ENCODE data around the gene LEKR1.

Gene LEKR1

DNA sequence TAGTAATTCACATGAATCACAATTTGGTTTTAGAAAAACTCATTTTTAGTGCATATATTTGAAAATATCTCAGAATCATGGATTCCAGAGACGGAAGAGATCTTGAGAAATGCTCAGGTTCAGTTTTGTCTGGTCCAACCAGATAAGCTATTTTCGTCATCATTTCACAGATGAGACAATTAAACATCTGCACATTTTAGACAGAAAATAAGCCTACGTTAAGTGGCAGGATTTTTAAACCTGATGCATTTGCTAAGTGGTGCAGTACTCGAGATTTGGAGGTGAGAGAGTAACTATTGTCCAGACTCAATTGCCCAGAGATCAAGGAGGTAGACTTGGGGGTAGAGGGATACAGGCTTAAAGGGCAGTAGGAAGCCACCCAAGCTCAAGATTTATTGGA lies 243.3 kb downstream of the LEKR1 start:
- H3K27ac ChIP-seq (ENCODE audit: low read depth, low read length, severe bottlenecking), result no peak overlapping the region
- 93 to 100% methylated on average over 3 to 4 of the region's 4 CpGs for WGBS, 2 experiments (ENCODE audit: insufficient coverage in 2 of 2)
- peaks cover 3% of the 10 kb centered on the region for H3K4me1 ChIP-seq (ENCODE audit: control insufficient read depth, insufficient read depth, low read length, poor library complexity, severe bottlenecking)
- no peaks in the 10 kb centered on the region for H3K36me3 ChIP-seq (ENCODE audit: control insufficient read depth, insufficient read depth, low read length)
- no peak overlapping the region for H3K4me3 ChIP-seq (ENCODE audit: extremely low read depth, insufficient read depth, low read length, poor library complexity, severe bottlenecking)
- no peaks in the 10 kb centered on the region for H3K9me3 ChIP-seq (ENCODE audit: control insufficient read depth, low read length)

DNA sequence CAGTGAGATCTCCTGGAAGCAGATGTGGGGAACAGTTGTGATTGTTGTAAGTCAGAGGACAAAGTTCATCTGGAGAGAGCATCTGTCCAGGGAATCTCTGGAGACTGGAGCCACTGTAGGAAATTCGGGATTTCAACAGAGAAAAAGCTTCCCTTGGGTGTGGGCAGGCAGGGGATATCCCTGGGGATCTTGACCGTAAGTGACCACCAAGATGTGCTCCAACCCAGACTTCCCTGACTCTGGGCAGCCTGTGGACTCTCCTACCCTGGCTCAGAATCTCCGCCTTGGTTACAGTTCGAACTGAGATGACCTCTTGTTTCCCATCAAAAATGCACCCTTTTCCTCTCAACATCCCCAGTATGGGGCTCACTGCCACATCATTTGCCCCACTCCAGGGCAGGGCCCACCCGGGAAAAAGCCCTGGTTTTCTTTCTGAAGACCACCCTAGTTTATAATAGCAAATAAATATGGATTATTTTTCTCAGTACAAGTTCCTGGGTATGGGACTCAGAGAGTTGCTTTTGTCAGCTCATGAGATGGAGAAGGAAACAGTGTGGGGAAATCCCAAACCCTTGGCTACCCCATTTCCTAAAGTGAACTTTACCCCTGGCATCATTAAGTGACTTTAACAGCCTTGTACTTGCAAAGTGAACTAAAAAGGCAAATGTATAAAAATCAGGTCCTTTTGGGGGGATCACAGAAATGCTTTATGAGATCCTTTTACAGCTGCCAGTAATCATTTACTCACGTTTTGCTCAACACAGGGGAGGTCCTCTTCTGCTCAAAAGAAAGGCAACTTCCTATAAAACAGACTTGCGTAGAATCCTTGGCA lies 243.9 kb downstream of the LEKR1 start:
- Histone ChIP-seq H3K4me1 (ENCODE audit: control insufficient read depth, insufficient read depth, low read length, poor library complexity, severe bottlenecking) (peaks cover 3% of the 10 kb centered on the region), H3K36me3 (ENCODE audit: control insufficient read depth, insufficient read depth, low read length) (no peaks in the 10 kb centered on the region), H3K4me3 (ENCODE audit: extremely low read depth, insufficient read depth, low read length, poor library complexity, severe bottlenecking) (no peak overlapping the region), H3K27ac (ENCODE audit: low read depth, low read length, severe bottlenecking) (no peak overlapping the region), H3K9me3 (ENCODE audit: control insufficient read depth, low read length) (no peaks in the 10 kb centered on the region)
- 74 to 95% methylated on average over 4 to 5 of the region's 7 CpGs for WGBS, 2 experiments (ENCODE audit: insufficient coverage in 2 of 2)

GRCh38 chr3:157070678-157070999 lies 244.5 kb downstream of the LEKR1 start:
- no peak overlapping the region for H3K27ac ChIP-seq (ENCODE audit: low read depth, low read length, severe bottlenecking)
- 90 to 94% methylated on average over 2 of the region's 2 CpGs for WGBS, 2 experiments (ENCODE audit: insufficient coverage in 2 of 2)
- peaks cover 3% of the 10 kb centered on the region for H3K4me1 ChIP-seq (ENCODE audit: control insufficient read depth, insufficient read depth, low read length, poor library complexity, severe bottlenecking)
- H3K36me3 ChIP-seq (ENCODE audit: control insufficient read depth, insufficient read depth, low read length), result no peaks in the 10 kb centered on the region
- H3K4me3 ChIP-seq (ENCODE audit: extremely low read depth, insufficient read depth, low read length, poor library complexity, severe bottlenecking), result no peak overlapping the region
- H3K9me3 ChIP-seq (ENCODE audit: control insufficient read depth, low read length), result no peaks in the 10 kb centered on the region

DNA sequence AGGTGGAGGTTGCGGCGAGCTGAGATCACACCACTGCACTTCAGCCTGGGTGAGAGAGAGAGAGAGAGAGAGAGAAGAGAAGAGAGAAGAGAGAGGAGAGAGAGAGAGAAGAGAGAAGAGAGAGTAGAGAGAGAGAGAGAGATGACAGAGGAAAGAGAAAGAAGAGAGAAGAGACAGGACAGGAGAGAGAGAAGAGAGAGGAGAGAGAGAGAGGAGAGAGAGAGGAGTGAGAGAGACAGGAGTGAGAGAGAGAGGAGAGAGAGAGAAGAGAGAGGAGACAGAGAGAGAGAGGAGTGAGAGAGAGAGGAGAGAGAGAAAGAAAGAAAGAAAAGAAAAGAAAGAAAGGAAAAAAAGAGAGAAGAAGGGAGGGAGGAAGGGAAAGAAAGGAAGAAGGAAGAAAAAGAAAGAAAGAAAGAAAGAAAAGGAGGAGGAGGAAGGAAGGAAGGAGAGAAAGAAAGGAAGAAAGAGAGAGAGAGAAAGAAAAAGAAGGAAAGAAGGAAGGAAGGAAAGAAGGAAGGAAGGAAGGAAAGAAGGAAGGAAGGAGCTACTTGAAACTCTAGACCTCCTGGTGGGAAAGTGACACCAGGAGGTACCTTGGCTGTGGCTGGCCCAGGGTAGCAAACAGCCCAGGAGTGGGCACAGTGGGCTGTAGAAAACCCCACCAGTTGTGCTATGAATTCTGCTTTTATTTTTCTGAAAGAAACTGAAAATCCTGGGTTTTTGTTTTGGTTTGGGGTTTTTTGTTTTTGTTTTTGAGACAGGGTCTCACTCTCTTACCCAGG lies 245.8 kb downstream of the LEKR1 start:
- peaks cover 8% of the 10 kb centered on the region for H3K4me1 ChIP-seq (ENCODE audit: control insufficient read depth, insufficient read depth, low read length, poor library complexity, severe bottlenecking)
- no peaks in the 10 kb centered on the region for H3K9me3 ChIP-seq (ENCODE audit: control insufficient read depth, low read length)
- H3K4me3 ChIP-seq (ENCODE audit: extremely low read depth, insufficient read depth, low read length, poor library complexity, severe bottlenecking), result no peak overlapping the region
- no peaks in the 10 kb centered on the region for H3K36me3 ChIP-seq (ENCODE audit: control insufficient read depth, insufficient read depth, low read length)
- WGBS, 2 experiments (ENCODE audit: insufficient coverage in 2 of 2), result 94% methylated on average over 2 of the region's 2 CpGs
- H3K27ac ChIP-seq (ENCODE audit: low read depth, low read length, severe bottlenecking), result no peak overlapping the region

DNA sequence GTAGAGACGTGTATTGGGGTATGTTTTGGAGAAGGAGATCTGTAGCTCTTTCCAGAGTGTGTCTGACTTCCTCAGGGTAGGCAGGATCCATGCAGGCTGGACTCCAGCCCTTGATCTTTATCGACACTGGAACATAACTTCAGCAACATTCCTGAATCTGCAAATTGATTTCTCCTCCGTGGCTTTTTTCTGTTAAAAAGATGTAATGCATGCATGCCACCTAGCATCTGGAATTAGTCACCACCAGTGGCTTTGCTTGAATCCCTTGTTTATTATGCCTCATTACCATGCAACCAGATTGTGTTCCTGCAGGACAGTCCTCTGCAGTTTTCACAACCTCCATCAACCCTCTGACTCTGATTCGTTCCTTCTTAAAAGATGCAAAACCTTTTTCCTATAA lies 247.7 kb downstream of the LEKR1 start:
- no peaks in the 10 kb centered on the region for H3K9me3 ChIP-seq (ENCODE audit: control insufficient read depth, low read length)
- 76 to 86% methylated on average over 3 to 4 of the region's 4 CpGs for WGBS, 2 experiments (ENCODE audit: insufficient coverage in 2 of 2)
- peaks cover 8% of the 10 kb centered on the region for H3K4me1 ChIP-seq (ENCODE audit: control insufficient read depth, insufficient read depth, low read length, poor library complexity, severe bottlenecking)
- H3K27ac ChIP-seq (ENCODE audit: low read depth, low read length, severe bottlenecking), result no peak overlapping the region
- H3K4me3 ChIP-seq (ENCODE audit: extremely low read depth, insufficient read depth, low read length, poor library complexity, severe bottlenecking), result no peak overlapping the region
- H3K36me3 ChIP-seq (ENCODE audit: control insufficient read depth, insufficient read depth, low read length), result no peaks in the 10 kb centered on the region

DNA sequence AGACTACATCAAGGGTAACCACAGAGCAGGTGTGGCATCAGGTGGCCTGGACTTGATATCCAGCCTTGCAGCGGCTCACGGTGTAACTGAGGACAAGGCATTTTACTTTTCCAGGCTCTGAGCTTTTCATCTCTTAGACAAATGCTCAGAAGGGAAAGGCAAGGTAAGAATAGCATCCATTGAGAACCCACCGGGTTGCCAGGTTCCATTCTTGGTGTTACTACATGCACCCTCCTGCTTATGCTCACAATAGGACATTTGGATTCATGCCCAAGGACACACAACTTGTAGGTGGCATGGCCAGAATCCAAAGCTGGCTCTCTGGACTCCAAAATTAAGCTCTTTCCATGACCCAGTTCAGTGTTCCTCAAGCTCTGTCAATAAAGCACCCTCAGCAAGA lies 248.3 kb downstream of the LEKR1 start:
- Histone ChIP-seq H3K9me3 (ENCODE audit: control insufficient read depth, low read length) (no peaks in the 10 kb centered on the region), H3K4me3 (ENCODE audit: extremely low read depth, insufficient read depth, low read length, poor library complexity, severe bottlenecking) (no peak overlapping the region), H3K4me1 (ENCODE audit: control insufficient read depth, insufficient read depth, low read length, poor library complexity, severe bottlenecking) (peaks cover 8% of the 10 kb centered on the region), H3K36me3 (ENCODE audit: control insufficient read depth, insufficient read depth, low read length) (no peaks in the 10 kb centered on the region), H3K27ac (ENCODE audit: low read depth, low read length, severe bottlenecking) (no peak overlapping the region)
- WGBS, 2 experiments (ENCODE audit: insufficient coverage in 2 of 2), result 96 to 97% methylated on average over 3 of the region's 3 CpGs

DNA sequence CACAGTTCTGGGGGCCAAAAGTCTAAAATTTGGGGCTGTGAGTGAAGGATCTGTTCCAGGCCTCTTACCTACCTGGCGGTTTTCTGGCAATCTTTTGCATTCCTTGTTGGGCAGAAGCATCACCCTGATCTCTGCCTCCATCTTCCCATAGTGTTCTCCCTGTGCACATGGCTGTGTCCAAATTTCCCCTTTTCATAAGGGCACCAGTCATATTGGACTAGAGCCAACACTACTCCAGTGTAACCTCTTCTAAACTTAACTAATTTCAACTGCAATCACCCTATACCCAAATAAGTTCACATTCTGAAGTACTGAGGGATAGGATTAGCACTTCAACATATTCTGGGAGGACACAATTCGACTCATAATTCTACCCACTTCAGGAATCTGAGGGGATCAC lies 248.8 kb downstream of the LEKR1 start:
- 89 to 100% methylated on average over 1 of the region's 2 CpGs for WGBS, 2 experiments (ENCODE audit: insufficient coverage in 2 of 2)
- H3K4me1 ChIP-seq (ENCODE audit: control insufficient read depth, insufficient read depth, low read length, poor library complexity, severe bottlenecking), result peaks cover 8% of the 10 kb centered on the region
- no peak overlapping the region for H3K27ac ChIP-seq (ENCODE audit: low read depth, low read length, severe bottlenecking)
- no peaks in the 10 kb centered on the region for H3K9me3 ChIP-seq (ENCODE audit: control insufficient read depth, low read length)
- no peaks in the 10 kb centered on the region for H3K36me3 ChIP-seq (ENCODE audit: control insufficient read depth, insufficient read depth, low read length)
- H3K4me3 ChIP-seq (ENCODE audit: extremely low read depth, insufficient read depth, low read length, poor library complexity, severe bottlenecking), result no peak overlapping the region

GRCh38 chr3:157075693-157076420 lies 249.7 kb downstream of the LEKR1 start:
- WGBS, 2 experiments (ENCODE audit: insufficient coverage in 2 of 2), result 70 to 71% methylated on average over 5 to 6 of the region's 7 CpGs
- H3K36me3 ChIP-seq (ENCODE audit: control insufficient read depth, insufficient read depth, low read length), result no peaks in the 10 kb centered on the region

DNA sequence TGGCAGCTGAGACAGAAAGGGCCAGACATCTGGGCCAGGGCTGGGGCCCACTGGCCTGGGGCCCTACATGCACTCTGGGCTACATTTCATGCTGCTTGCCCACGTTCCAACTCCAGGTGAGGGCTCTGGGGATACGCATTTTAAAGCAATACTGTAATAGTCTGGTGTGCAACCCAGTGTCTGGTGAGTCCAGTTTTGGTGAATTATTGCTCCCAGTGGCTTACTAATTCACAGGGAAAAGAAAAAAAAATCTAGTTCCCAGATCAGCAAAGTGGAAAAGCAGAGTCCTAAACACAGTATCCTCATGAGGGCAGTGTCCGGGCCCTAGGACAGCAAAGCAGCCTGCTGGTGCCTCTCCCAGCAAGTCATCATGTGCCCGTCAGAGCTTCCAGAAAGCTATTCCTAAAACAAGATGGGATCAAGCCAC lies 251.4 kb downstream of the LEKR1 start:
- H3K27ac ChIP-seq (ENCODE audit: low read depth, low read length, severe bottlenecking), result no peak overlapping the region
- WGBS, 2 experiments (ENCODE audit: insufficient coverage in 2 of 2), result 83 to 93% methylated on average over 1 to 2 of the region's 4 CpGs
- H3K4me3 ChIP-seq (ENCODE audit: extremely low read depth, insufficient read depth, low read length, poor library complexity, severe bottlenecking), result no peak overlapping the region
- peaks cover 19% of the 10 kb centered on the region for H3K4me1 ChIP-seq (ENCODE audit: control insufficient read depth, insufficient read depth, low read length, poor library complexity, severe bottlenecking)
- H3K9me3 ChIP-seq (ENCODE audit: control insufficient read depth, low read length), result no peaks in the 10 kb centered on the region
- no peaks in the 10 kb centered on the region for H3K36me3 ChIP-seq (ENCODE audit: control insufficient read depth, insufficient read depth, low read length)

More at GRCh38 chr3:157075693-157076420, 249.7 kb downstream of the LEKR1 start:
- H3K4me1 ChIP-seq (ENCODE audit: control insufficient read depth, insufficient read depth, low read length, poor library complexity, severe bottlenecking), result peaks cover 8% of the 10 kb centered on the region
- H3K27ac ChIP-seq (ENCODE audit: low read depth, low read length, severe bottlenecking), result no peak overlapping the region
- no peak overlapping the region for H3K4me3 ChIP-seq (ENCODE audit: extremely low read depth, insufficient read depth, low read length, poor library complexity, severe bottlenecking)
- no peaks in the 10 kb centered on the region for H3K9me3 ChIP-seq (ENCODE audit: control insufficient read depth, low read length)

GRCh38 chr3:157078131-157078810 lies 252.1 kb downstream of the LEKR1 start:
- peaks cover 26% of the 10 kb centered on the region for H3K4me1 ChIP-seq (ENCODE audit: control insufficient read depth, insufficient read depth, low read length, poor library complexity, severe bottlenecking)
- no peak overlapping the region for H3K4me3 ChIP-seq (ENCODE audit: extremely low read depth, insufficient read depth, low read length, poor library complexity, severe bottlenecking)
- no peaks in the 10 kb centered on the region for H3K36me3 ChIP-seq (ENCODE audit: control insufficient read depth, insufficient read depth, low read length)
- no peak overlapping the region for H3K27ac ChIP-seq (ENCODE audit: low read depth, low read length, severe bottlenecking)
- H3K9me3 ChIP-seq (ENCODE audit: control insufficient read depth, low read length), result no peaks in the 10 kb centered on the region
- 96 to 100% methylated on average over 1 to 4 of the region's 5 CpGs for WGBS, 2 experiments (ENCODE audit: insufficient coverage in 2 of 2)

Data from mesodermal cell (in vitro differentiated cells).